Central memory CD8-positive, alpha-beta T cell (primary cell): ENCODE data around the gene UBE2D4.
"Not testable (repeated sequence)": the region's sequence is repeated elsewhere in the genome, so short reads cannot be mapped to it uniquely, and the experiment has no call there.

Experiments used
- ATAC-seq: fragments of 150-1000 bp; cut with Tn5 transposase; replicated peaks from 2 replicates; pipeline ENCODE4 v1.10.0; 2022; ENCODE audit warnings: mild to moderate bottlenecking, moderate FRiP score, moderate number of reproducible peaks; ENCODE audit not compliant: poor library complexity, severe bottlenecking; ENCODE audit errors: extremely low read depth
- DNase-seq, 2 donors: peaks; one replicate each; pipeline ENCODE4 v3.0.0; 2021; ENCODE audit warnings: low spot score in 2 of 2
- H3K27ac Mint-ChIP-seq: one replicate; pipeline ENCODE4 v1.8.0; 2022; ENCODE audit warnings: low read depth, mild to moderate bottlenecking, moderate library complexity, mixed read lengths
- H3K27me3 Mint-ChIP-seq: one replicate; pipeline ENCODE4 v1.8.0; 2022; ENCODE audit warnings: mixed read lengths
- H3K36me3 Mint-ChIP-seq: one replicate; pipeline ENCODE4 v1.8.0; 2022; ENCODE audit warnings: mild to moderate bottlenecking, moderate library complexity, mixed read lengths; ENCODE audit not compliant: insufficient read depth
- H3K4me1 Mint-ChIP-seq: one replicate; pipeline ENCODE4 v1.8.0; 2022; ENCODE audit warnings: mixed read lengths
- H3K4me3 Mint-ChIP-seq: one replicate; pipeline ENCODE4 v1.8.0; 2022; ENCODE audit warnings: mild to moderate bottlenecking, moderate library complexity, mixed read lengths
- H3K9me3 Mint-ChIP-seq: one replicate; pipeline ENCODE4 v1.8.0; 2022; ENCODE audit warnings: mixed read lengths

Gene UBE2D4

GRCh38 chr7:43895847-43896415, 30.3 kb upstream of the UBE2D4 start:
- no peak overlapping the region for H3K27ac Mint-ChIP-seq
- H3K27me3 Mint-ChIP-seq: no peaks in the 10 kb centered on the region
- no peaks in the 10 kb centered on the region for H3K9me3 Mint-ChIP-seq
- peaks cover 54% of the 10 kb centered on the region for H3K4me1 Mint-ChIP-seq
- H3K4me3 Mint-ChIP-seq: no peak overlapping the region
- H3K36me3 Mint-ChIP-seq: peaks cover 6% of the 10 kb centered on the region
- DNase-seq (no peak), ATAC-seq (no peak)

- H3K4me1 Mint-ChIP-seq: peaks cover 57% of the 10 kb centered on the region
- ATAC-seq, H3K36me3 Mint-ChIP-seq, DNase-seq, H3K4me3 Mint-ChIP-seq, H3K27me3 Mint-ChIP-seq, H3K9me3 Mint-ChIP-seq, H3K27ac Mint-ChIP-seq: not testable (repeated sequence)
Observed at GRCh38 chr7:43898571-43898970, 27.7 kb upstream of the UBE2D4 start.

GRCh38 chr7:43902542-43903054, 23.6 kb upstream of the UBE2D4 start:
- ATAC-seq (no peak), DNase-seq (no peak)
- Mint-ChIP-seq H3K27ac (peak overlapping the region; percentile 68), H3K36me3 (peaks cover 4% of the 10 kb centered on the region), H3K27me3 (no peaks in the 10 kb centered on the region), H3K9me3 (no peaks in the 10 kb centered on the region), H3K4me3 (no peak overlapping the region), H3K4me1 (peaks cover 39% of the 10 kb centered on the region)

- H3K27me3 Mint-ChIP-seq: no peaks in the 10 kb centered on the region
- H3K4me1 Mint-ChIP-seq: peaks cover 39% of the 10 kb centered on the region
- peak overlapping the region; percentile 90 for H3K4me3 Mint-ChIP-seq
- no peak for DNase-seq
- no peak for ATAC-seq
- peaks cover 6% of the 10 kb centered on the region for H3K36me3 Mint-ChIP-seq
- H3K27ac Mint-ChIP-seq: peak overlapping the region; percentile 68
- no peaks in the 10 kb centered on the region for H3K9me3 Mint-ChIP-seq
Observed at GRCh38 chr7:43904533-43905208, 21.6 kb upstream of the UBE2D4 start.

- no peak for DNase-seq
- Mint-ChIP-seq H3K27me3 (no peaks in the 10 kb centered on the region), H3K4me3 (peak overlapping the region; percentile 90), H3K27ac (peak overlapping the region; percentile 91), H3K9me3 (no peaks in the 10 kb centered on the region), H3K4me1 (peaks cover 39% of the 10 kb centered on the region), H3K36me3 (peaks cover 6% of the 10 kb centered on the region)
- no peak for ATAC-seq
Observed at GRCh38 chr7:43905209-43905946, 20.9 kb upstream of the UBE2D4 start.

- Mint-ChIP-seq H3K4me3 (peak overlapping the region; percentile 90), H3K9me3 (no peaks in the 10 kb centered on the region), H3K36me3 (peaks cover 6% of the 10 kb centered on the region), H3K27me3 (no peaks in the 10 kb centered on the region), H3K27ac (peak overlapping the region; percentile 91), H3K4me1 (peaks cover 35% of the 10 kb centered on the region)
- DNase-seq (no peak), ATAC-seq (peak; percentile 34)
Observed at GRCh38 chr7:43905956-43906330, 20.3 kb upstream of the UBE2D4 start.

GRCh38 chr7:43906331-43907010, 19.8 kb upstream of the UBE2D4 start, which contains the start of gene URGCP:
TSS of gene URGCP (minus strand) at chr7:43906596. CDS start at chr7:43906575, 21 bp downstream.
- DNase-seq: peak; percentile 29 to 36

GRCh38 chr7:43914795-43915194, 11.4 kb upstream of the UBE2D4 start:
- ATAC-seq (no peak), DNase-seq (no peak)
- Mint-ChIP-seq H3K36me3 (peaks cover 4% of the 10 kb centered on the region), H3K4me3 (no peak overlapping the region), H3K9me3 (no peaks in the 10 kb centered on the region), H3K27ac (no peak overlapping the region), H3K27me3 (no peaks in the 10 kb centered on the region), H3K4me1 (no peaks in the 10 kb centered on the region)

More at GRCh38 chr7:43906331-43907010, 19.8 kb upstream of the UBE2D4 start, which contains the start of gene URGCP:
- peak within 1 kb of the TSS; percentile 91 for H3K27ac Mint-ChIP-seq
- H3K9me3 Mint-ChIP-seq: no peaks in the 10 kb centered on the region
- peak within 1 kb of the TSS; percentile 90 for H3K4me3 Mint-ChIP-seq
- H3K36me3 Mint-ChIP-seq: peaks cover 6% of the 10 kb centered on the region
- ATAC-seq: peak; percentile 92
- H3K27me3 Mint-ChIP-seq: no peaks in the 10 kb centered on the region
- peaks cover 30% of the 10 kb centered on the region for H3K4me1 Mint-ChIP-seq

GRCh38 chr7:43915907-43916306, 10.3 kb upstream of the UBE2D4 start:
- Mint-ChIP-seq H3K27ac (no peak overlapping the region), H3K4me1 (no peaks in the 10 kb centered on the region), H3K4me3 (no peak overlapping the region), H3K9me3 (no peaks in the 10 kb centered on the region), H3K36me3 (peaks cover 4% of the 10 kb centered on the region), H3K27me3 (no peaks in the 10 kb centered on the region)
- ATAC-seq (no peak), DNase-seq (no peak)

GRCh38 chr7:43921423-43921822, 4.8 kb upstream of the UBE2D4 start:
- peaks cover 7% of the 10 kb centered on the region for H3K36me3 Mint-ChIP-seq
- H3K27me3 Mint-ChIP-seq: no peaks in the 10 kb centered on the region
- DNase-seq: no peak
- no peak overlapping the region for H3K4me3 Mint-ChIP-seq
- H3K9me3 Mint-ChIP-seq: no peaks in the 10 kb centered on the region
- peaks cover 10% of the 10 kb centered on the region for H3K4me1 Mint-ChIP-seq
- ATAC-seq: no peak
- peak overlapping the region; percentile 53 for H3K27ac Mint-ChIP-seq

GRCh38 chr7:43922726-43923125, 3.5 kb upstream of the UBE2D4 start:
- ATAC-seq (no peak), DNase-seq (no peak)
- Mint-ChIP-seq H3K27me3 (no peaks in the 10 kb centered on the region), H3K4me1 (peaks cover 17% of the 10 kb centered on the region), H3K27ac (peak overlapping the region; percentile 73), H3K4me3 (no peak overlapping the region), H3K36me3 (peaks cover 12% of the 10 kb centered on the region), H3K9me3 (no peaks in the 10 kb centered on the region)

GRCh38 chr7:43926798-43927123, 525 bp downstream of the UBE2D4 start:
- Mint-ChIP-seq H3K27ac (peak overlapping the region; percentile 94), H3K27me3 (no peaks in the 10 kb centered on the region), H3K4me1 (peaks cover 22% of the 10 kb centered on the region), H3K36me3 (peaks cover 8% of the 10 kb centered on the region), H3K9me3 (no peaks in the 10 kb centered on the region), H3K4me3 (peak overlapping the region; percentile 85)
- ATAC-seq: peak; percentile 12
- no peak for DNase-seq
